Suppressor macrophage (primary cell): ENCODE measurements around the gene TTC17.
"Not testable (repeated sequence)": the region's sequence is repeated elsewhere in the genome, so short reads cannot be mapped to it uniquely, and the experiment has no call there.

Experiments used
- DNase-seq, 4 experiments: peaks; one replicate each; pipeline ENCODE4 v3.0.0-alpha.2; 2020 to 2022

TTC17 gene

DNA sequence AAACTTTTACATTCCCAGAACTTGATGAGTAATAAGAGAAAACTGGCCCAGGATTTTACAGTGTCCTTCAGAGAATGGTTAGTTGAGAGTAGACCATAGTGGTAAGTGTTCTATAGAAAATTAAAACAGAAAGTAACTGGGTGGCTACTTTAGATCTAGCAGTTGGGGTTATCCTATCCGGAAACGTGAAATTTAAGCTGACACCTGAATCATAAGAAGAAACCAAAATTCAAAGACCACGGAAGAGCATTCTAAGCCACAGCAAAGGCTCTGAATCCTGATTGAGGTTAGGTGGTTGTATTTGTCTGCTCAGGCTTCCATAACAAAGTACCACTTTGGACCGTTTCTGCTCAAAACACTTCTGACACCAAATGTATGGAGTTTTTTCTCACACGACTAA, 34.0 kb downstream of the TTC17 start:
- DNase-seq = no peak

DNA sequence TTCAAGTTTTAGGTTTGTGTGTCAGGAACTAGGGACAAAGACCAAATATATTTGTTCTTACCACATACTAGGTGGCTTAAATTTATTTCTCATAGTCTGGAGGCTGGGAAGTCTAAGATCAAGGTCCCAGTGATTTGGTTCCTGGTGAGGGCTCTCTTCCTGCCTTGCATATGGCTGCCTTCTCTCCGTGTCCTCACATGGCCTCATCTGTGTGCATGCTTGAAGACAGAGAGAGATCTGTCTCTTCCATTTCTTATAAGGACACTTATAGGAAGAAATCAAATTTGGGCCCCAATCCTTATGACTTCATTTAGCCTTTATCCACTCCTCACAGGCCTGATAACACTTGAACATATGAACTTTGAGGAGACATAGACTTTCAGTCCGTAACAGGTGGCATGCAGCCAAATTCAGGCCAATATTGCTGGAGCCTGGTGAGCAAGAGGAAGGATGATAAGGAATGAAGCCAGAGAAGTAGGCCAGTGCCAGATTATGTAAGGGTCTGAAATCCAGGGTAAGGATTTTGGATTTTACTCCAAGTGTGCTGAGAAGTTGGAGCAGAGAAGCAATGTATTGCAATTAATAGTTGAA, 35.1 kb downstream of the TTC17 start:
- DNase-seq = no peak

DNA sequence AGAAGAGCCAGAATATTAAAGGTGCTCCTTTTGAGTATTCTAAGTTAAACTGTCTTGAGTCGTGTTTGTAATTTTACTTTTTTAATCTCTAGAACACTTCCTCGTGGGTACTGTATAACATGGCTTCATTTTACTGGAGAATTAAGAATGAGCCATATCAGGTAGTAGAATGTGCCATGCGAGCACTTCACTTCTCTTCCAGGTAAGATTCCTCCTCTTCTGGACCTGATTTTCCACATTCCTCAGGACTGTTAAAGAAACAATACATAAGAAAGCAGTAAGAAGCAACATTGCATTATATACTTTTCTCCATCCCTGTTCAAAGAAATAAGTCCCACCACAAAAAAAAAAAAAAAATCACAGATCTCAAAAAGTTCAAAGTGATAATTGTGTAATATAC, 37.9 kb downstream of the TTC17 start:
- DNase-seq = no peak

GRCh38 chr11:43397251-43397650, 38.5 kb downstream of the TTC17 start:
- no peak for DNase-seq

GRCh38 chr11:43399983-43400630, 41.4 kb downstream of the TTC17 start:
- DNase-seq = no peak

GRCh38 chr11:43401252-43401651, 42.5 kb downstream of the TTC17 start:
- no peak for DNase-seq

DNA sequence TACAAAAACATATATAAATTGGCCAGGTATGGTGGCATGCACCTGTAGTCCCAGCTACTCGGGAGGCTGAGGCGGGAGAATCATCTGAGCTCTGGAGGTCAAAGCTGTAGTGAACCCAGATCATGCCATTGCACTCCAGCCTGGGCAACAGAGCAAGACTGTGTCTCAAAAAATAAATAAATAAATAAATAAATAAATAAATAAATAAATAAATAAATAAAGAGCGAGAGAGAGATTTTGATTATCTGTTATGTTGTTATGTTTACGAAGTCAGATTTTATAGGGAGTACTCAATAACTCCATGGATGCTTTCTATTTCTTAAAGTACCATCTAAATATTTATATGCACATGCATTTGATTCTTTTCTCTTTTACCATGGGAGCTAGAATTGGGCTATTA, 43.1 kb downstream of the TTC17 start:
- not testable (repeated sequence) for DNase-seq

DNA sequence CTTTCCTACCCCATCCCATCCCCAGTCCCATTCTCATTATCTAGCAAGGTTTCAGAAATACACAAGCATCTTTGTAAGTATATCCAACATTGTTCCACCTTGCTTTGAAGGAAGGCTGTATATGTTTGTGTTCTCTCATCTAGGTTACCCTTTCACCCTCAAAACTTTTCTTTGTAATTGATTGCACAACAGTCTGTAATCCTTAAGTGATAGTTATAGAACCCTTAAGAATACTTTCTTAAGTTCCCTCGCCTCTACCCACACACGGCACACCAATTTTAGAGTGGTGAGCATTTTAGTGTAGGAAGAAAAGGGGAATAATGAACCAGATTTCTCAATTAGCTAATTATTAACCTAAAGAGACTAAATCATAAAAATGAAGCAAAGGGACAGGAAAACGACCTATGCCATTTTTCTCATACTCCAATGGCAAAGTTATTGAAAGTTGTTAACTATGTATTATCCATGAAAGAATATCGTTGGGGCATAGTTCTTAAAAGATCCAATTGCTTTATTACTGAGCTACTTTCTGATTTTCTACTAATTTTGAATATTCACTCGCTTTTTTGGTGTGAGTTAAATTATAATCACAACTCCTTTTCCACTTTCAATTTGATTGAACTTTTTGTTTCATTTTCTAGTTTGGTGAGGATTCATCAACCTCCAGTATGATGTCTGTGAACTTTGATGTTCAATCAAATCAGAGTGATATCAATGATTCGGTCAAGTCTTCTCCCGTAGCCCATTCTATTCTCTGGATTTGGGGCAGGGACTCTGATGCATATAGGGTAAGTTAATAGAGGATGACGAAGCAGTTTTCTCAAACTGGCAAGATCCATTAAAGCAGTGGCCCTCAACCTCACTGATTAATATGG, 44.9 kb downstream of the TTC17 start:
- peak in 2 of 4 experiments; percentile 2 to 6 for DNase-seq

DNA sequence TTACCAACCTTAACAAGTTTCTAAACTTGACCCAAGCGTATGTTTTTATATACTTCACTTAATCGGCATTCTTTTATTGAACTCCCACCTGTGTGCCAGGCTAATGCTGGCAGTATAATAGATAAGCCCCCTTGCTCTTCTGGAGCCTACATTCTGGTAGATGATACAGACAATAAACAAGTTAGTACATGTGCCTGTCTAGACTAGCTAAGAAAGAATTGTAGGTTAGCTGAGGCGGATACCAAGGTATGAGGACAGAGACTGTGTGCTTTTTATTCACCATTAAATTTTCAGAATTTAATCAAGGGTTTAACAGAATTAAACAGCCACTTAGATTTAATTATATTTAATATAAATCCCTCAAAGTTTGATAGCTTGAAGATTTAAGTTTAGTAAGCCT, 45.7 kb downstream of the TTC17 start:
- no peak for DNase-seq

- DNase-seq = no peak
Measured at GRCh38 chr11:43404836-43405479, 46.2 kb downstream of the TTC17 start.

GRCh38 chr11:43408277-43408676, 49.6 kb downstream of the TTC17 start:
- DNase-seq = no peak

GRCh38 chr11:43410394-43410793, 51.7 kb downstream of the TTC17 start:
- no peak for DNase-seq

DNA sequence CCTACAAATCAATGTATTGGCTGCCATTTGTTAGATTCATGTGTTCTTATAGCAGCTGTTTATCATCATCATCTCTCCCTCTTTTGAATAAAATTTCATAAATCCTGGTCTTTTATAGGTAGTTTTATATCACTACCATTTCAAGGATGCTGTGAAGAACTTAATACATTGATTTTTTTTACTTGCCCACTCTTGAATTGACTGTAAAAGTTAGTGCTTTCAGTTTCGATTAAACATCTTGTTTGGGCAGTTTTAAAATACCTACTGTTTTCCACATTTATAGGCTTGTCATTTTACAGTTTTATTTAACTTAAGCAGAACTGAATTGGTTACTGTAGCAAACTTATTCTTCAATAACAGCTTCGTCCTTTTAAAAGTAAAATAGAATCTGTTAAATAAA, 59.5 kb downstream of the TTC17 start:
- DNase-seq = no peak

GRCh38 chr11:43419460-43419859, 60.7 kb downstream of the TTC17 start:
- DNase-seq = peak; percentile 27 to 52 (median 38)

- no peak for DNase-seq
Measured at GRCh38 chr11:43427971-43428370, 69.3 kb downstream of the TTC17 start.

- DNase-seq = not testable (repeated sequence)
Measured at GRCh38 chr11:43430916-43431315, 72.2 kb downstream of the TTC17 start.

- DNase-seq = peak in 2 of 4 experiments; percentile 3
Measured at GRCh38 chr11:43434893-43435292, 76.2 kb downstream of the TTC17 start.

- no peak for DNase-seq
Measured at GRCh38 chr11:43440486-43440885, 81.8 kb downstream of the TTC17 start.

DNA sequence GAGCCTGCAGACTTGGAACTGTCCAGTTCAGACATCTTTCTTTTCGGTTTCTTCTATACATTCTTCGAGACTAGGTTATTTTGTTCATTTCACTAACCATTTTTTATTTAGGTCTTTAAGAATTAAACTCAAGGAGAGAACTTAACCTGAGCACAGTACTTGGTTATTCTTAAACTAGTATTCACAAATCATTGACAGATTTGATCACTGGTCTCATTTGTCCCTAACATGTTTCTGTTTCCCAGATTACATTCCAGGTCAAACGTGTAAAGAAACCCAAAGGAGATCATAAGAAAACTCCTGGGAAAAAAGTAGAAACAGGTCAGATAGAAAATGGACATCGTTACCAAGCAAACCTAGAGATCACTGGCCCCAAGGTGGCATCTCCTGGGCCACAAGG, 85.1 kb downstream of the TTC17 start:
- DNase-seq = no peak

GRCh38 chr11:43447151-43447550, 88.4 kb downstream of the TTC17 start:
- no peak for DNase-seq

GRCh38 chr11:43458486-43458885, 99.8 kb downstream of the TTC17 start:
- no peak for DNase-seq

GRCh38 chr11:43459246-43459645, 100.5 kb downstream of the TTC17 start:
- no peak for DNase-seq

DNA sequence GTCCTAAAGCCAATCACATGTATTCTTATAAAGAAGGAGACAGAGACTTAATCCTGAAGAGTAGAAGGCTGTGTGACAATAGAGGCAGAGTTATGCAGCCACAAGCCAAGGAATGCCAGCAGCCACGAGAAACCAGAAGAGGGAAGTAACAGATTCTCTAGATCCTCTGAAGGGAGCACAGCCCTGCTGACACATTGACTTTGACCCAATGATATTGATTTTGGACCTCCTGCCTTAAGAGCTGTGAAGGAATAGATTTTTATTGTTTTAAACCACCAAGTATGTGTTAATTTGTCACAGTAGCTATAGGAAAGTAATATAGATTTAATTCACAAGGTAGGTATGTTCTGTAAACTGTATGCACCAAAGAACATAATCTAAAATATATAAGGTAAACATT, 103.6 kb downstream of the TTC17 start:
- no peak for DNase-seq
